HL-60 (cell line): ENCODE results near the gene C20orf144.
A peak's percentile ranks its signal among the peaks of the same experiment; 100 is the strongest.

Experiments used
- DNase-seq, 2 experiments: peaks; one replicate each; pipeline ENCODE4 v3.0.0-alpha.2; 2010 to 2020; ENCODE audit warnings: low read depth in 1 of 2, low spot score in 1 of 2
- H3K27ac ChIP-seq: fragments of 250-450 bp; sonication (Bioruptor Pico); replicated peaks from 2 replicates; pipeline ENCODE4 v1.5.1; 2020; ENCODE audit warnings: mild to moderate bottlenecking, moderate library complexity
- H3K27me3 ChIP-seq: fragments of 250-450 bp; sonication (Bioruptor Pico); 2 replicates; pipeline ENCODE4 v1.5.1; 2021; ENCODE audit warnings: mild to moderate bottlenecking, moderate library complexity; ENCODE audit not compliant: insufficient read depth, poor library complexity, severe bottlenecking
- H3K4me3 ChIP-seq: replicated peaks from 2 replicates; pipeline ENCODE4 v1.5.1; 2011; ENCODE audit warnings: mild to moderate bottlenecking, control low read depth, low read length; ENCODE audit not compliant: insufficient read depth
- GABPA ChIP-seq: IDR thresholded peaks from 2 replicates; pipeline ENCODE4 v1.6.1; 2012; ENCODE audit warnings: low read depth
- POLR2AphosphoS5 ChIP-seq: IDR thresholded peaks from 2 replicates; pipeline ENCODE4 v1.6.1; 2012; ENCODE audit warnings: low read depth
- SPI1 ChIP-seq: IDR thresholded peaks from 2 replicates; pipeline ENCODE4 v1.6.1; 2012; ENCODE audit warnings: low read depth, mild to moderate bottlenecking, borderline replicate concordance
- TF ChIP-seq, protein P1 (sequence below): IDR thresholded peaks from one replicate; pipeline ENCODE4 v1.5.1; 2011; ENCODE audit warnings: low read length, control low read depth, inconsistent platforms; ENCODE audit not compliant: insufficient read depth
- TF ChIP-seq, protein P2 (sequence below): IDR thresholded peaks from 2 replicates; pipeline ENCODE4 v1.6.1; 2012; ENCODE audit warnings: low read depth; ENCODE audit not compliant: insufficient replicate concordance

Gene C20orf144

DNA sequence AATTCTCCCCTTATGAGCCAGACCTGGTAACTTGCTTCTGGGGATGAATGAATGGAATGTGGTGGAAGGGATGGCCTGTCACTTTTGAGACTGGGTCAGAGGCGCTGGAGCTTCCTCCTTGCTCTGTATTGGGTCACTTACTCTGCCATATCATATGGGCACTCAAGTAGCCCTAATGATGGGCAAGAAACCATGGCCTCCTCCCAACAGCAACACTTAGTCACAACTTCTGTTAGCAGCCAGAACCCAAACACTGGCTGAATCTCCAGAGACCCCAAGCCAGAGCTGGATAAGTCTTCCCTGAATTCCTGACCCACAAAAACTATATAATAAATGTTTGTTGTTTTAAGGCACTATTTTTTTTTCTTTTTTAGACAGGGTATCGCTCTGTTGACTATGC lies 18.6 kb downstream of the C20orf144 start:
- DNase-seq = no peak
- no peak overlapping the region for H3K27ac ChIP-seq
- TF ChIP-seq, protein P1, sequence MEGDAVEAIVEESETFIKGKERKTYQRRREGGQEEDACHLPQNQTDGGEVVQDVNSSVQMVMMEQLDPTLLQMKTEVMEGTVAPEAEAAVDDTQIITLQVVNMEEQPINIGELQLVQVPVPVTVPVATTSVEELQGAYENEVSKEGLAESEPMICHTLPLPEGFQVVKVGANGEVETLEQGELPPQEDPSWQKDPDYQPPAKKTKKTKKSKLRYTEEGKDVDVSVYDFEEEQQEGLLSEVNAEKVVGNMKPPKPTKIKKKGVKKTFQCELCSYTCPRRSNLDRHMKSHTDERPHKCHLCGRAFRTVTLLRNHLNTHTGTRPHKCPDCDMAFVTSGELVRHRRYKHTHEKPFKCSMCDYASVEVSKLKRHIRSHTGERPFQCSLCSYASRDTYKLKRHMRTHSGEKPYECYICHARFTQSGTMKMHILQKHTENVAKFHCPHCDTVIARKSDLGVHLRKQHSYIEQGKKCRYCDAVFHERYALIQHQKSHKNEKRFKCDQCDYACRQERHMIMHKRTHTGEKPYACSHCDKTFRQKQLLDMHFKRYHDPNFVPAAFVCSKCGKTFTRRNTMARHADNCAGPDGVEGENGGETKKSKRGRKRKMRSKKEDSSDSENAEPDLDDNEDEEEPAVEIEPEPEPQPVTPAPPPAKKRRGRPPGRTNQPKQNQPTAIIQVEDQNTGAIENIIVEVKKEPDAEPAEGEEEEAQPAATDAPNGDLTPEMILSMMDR = no peak
- TF ChIP-seq SPI1 (no peak), GABPA (no peak), POLR2AphosphoS5 (no peak)
- TF ChIP-seq, protein P2, sequence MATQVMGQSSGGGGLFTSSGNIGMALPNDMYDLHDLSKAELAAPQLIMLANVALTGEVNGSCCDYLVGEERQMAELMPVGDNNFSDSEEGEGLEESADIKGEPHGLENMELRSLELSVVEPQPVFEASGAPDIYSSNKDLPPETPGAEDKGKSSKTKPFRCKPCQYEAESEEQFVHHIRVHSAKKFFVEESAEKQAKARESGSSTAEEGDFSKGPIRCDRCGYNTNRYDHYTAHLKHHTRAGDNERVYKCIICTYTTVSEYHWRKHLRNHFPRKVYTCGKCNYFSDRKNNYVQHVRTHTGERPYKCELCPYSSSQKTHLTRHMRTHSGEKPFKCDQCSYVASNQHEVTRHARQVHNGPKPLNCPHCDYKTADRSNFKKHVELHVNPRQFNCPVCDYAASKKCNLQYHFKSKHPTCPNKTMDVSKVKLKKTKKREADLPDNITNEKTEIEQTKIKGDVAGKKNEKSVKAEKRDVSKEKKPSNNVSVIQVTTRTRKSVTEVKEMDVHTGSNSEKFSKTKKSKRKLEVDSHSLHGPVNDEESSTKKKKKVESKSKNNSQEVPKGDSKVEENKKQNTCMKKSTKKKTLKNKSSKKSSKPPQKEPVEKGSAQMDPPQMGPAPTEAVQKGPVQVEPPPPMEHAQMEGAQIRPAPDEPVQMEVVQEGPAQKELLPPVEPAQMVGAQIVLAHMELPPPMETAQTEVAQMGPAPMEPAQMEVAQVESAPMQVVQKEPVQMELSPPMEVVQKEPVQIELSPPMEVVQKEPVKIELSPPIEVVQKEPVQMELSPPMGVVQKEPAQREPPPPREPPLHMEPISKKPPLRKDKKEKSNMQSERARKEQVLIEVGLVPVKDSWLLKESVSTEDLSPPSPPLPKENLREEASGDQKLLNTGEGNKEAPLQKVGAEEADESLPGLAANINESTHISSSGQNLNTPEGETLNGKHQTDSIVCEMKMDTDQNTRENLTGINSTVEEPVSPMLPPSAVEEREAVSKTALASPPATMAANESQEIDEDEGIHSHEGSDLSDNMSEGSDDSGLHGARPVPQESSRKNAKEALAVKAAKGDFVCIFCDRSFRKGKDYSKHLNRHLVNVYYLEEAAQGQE = no peak
- no peak overlapping the region for H3K4me3 ChIP-seq
- H3K27me3 ChIP-seq = no peaks in the 10 kb centered on the region

DNA sequence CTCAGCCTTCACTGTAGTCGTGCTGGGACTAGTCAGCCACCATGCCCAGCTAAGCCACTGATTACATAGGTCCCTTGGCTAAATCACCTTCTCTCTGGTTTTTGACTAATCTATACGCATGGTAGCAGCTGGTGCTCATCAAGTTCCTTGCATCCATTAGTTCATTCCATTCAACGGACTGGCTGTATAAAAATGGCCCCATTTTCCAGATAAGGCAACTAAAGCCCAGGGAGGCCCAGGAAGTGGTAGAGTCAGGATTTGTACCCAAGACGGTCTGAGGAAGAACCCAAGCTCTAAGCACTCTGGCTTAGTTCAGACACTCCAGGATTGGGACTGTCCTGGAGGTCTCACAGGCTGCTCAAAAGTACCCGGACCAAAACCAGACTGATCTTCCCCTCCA lies 19.2 kb downstream of the C20orf144 start:
- Histone ChIP-seq H3K27ac (no peak overlapping the region), H3K4me3 (no peak overlapping the region), H3K27me3 (no peaks in the 10 kb centered on the region)
- TF ChIP-seq SPI1 (no peak), POLR2AphosphoS5 (no peak), GABPA (no peak)
- TF ChIP-seq, protein P2 = no peak
- TF ChIP-seq, protein P1 = no peak
- DNase-seq = no peak

DNA sequence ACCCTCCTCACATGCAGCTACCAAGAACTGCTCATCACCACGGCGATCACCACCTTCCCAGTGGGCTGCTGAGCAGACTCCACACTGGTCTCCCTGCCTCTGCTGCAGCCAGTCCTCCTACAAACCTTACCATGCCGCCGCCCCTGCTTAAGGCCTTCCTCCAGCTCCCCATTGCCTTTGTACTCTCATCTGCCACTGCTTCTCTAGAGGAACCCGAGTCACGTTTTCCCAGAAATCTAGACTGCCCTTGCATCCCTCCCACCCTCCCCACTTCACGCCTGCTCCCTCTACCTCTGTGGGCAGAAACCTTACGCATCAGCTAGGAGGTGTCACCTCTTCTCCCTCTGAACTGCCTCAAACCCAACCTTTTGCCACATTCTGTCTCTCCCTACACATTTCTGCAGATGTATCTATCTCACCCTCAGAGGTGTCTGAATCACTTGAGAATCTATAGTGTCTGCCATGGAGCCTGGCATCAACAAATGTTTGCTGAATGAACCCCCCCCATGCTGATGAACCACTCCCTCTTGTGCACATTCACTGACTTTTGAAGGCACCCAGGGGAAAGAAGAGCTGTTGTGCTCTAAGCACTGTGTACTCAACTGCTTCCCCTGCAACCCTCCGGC lies 19.7 kb downstream of the C20orf144 start:
- H3K27ac ChIP-seq = no peak overlapping the region

DNA sequence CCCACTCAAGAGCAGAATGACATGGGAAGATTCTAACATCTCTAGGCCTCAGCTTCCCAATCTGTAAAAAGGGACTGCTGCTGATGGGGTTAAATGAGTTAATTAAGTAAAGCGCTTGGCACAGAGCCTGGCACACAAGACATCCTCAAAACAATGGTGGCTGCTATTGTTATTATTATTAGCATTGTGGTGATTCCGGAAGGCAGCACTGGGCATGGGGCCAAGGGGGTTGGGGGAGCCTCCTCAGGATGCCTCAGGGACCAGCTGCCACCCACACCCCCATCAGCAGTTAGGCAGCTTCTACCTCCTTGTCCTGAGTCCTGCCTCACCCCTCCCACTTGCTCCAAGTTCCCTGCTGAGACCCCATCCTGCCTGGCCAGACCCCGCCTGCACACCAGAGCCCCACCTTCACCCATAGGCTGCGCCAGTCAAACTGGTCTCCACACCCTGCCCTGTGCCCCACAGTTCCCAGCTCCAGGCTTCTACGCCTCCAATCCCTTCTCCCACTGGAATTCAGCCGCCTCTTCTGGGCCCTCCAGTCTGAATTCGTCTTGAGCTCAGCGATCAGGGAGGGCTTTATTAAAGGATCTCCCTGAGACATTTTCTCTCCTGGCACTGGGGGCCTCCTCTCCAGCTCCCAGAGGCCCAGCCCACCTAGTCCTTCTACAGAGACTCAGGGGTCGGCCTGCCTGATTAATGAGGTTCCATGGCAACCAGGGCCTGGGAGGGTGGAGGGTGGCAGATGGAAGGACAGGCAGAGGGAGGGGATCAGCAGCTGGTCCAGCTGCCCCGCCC lies 22.6 kb downstream of the C20orf144 start:
- Histone ChIP-seq H3K27ac (peak overlapping the region; percentile 62), H3K27me3 (no peaks in the 10 kb centered on the region), H3K4me3 (peak overlapping the region; percentile 75)
- 0 out of 2 replicates have a peak, but pooled peaks have one; percentile 18 for TF ChIP-seq POLR2AphosphoS5
- TF ChIP-seq, protein P2 = no peak
- no peak for DNase-seq

More for the DNA sequence above, 19.7 kb downstream of the C20orf144 start:
- Histone ChIP-seq H3K4me3 (no peak overlapping the region), H3K27me3 (no peaks in the 10 kb centered on the region)
- no peak for TF ChIP-seq SPI1
- no peak for TF ChIP-seq GABPA
- DNase-seq = no peak
